GM19035 (cell line): Measurements from ENCODE around the gene MRPS18A.

ENCODE experiments used
- ATAC-seq: cut with Tn5 transposase; IDR thresholded peaks from one replicate; pipeline ENCODE4 v1.9.1; 2021; ENCODE audit not compliant: unreplicated experiment

MRPS18A gene

DNA sequence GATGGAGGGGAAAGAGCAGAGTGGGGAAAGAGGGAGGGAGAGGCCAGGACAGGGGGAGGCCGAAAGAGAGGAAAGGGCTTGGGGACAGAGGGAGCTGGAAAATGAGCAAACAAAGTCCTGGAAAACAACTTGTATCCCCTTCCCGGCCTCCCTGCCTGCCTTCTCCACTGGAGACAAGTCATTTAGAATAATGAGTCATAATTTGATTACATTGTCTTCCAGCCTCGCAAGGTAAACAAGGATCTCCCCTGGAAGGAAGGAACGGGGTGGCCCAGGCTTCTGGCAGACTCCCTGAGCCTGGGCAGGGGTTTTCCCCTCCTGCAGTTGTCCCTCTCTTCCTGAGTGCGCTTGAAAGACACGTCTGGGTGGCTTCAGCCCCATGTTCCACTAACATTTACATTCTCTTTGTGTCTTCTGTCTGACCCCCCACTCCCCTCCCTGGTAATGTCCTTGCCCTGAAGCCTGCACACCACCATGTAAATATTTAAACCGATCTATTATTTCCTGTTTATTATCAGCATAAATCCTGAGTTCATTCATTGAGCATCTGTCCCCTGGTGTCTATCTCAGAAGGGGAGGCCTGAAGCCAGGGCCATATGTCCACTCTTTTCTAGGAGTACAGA lies 12.1 kb upstream of the MRPS18A start:
- no peak for ATAC-seq

DNA sequence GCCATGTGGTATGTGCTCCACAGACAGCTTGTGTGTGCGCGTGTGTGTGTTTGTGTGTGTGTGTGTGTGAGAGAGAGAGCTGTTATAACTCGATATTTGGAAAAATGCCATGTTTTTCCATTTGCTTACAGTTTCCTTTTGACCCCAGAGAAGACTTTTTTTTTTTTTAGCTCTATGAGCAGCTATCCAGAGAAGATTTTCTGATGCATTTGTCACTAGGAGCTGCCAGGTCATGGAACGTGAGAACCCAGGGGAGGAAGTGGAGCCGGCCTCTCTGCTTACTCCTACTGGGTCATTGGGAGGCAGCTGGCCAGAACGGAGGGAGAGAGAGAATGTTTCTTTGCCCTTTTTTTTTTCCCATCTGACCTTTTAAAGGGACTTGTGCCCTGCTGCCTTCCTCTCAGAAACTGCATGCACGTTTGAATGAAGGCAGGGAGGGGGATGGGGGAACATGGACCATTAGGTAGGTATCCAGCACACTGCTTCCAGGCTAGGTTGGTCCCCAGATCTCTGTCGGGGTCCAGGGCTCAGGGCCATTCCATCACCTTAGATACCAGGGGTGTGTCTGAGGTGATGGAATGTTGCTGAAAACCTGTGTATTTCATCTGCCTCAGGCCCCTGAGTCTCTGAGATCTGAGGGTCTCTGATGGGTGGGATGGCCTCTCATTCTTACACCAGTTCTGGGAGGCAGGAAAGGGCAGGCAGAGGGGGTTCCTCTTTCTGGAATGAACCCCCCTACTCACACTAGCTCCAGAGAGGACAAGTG lies 11.2 kb upstream of the MRPS18A start:
- ATAC-seq = no peak

- no peak for ATAC-seq
Measured at GRCh38 chr6:43697421-43697820, 9.8 kb upstream of the MRPS18A start.

- no peak for ATAC-seq
Measured at GRCh38 chr6:43695967-43696291, 8.3 kb upstream of the MRPS18A start.

GRCh38 chr6:43695215-43695966 lies 7.8 kb upstream of the MRPS18A start:
- no peak for ATAC-seq

GRCh38 chr6:43689421-43689820 lies 1.8 kb upstream of the MRPS18A start:
- ATAC-seq = no peak

- ATAC-seq = no peak
Measured at GRCh38 chr6:43687079-43687436, 533 bp downstream of the MRPS18A start.

GRCh38 chr6:43683708-43684455 lies 3.7 kb downstream of the MRPS18A start:
- no peak for ATAC-seq

GRCh38 chr6:43682724-43683429 lies 4.7 kb downstream of the MRPS18A start:
- ATAC-seq = no peak

DNA sequence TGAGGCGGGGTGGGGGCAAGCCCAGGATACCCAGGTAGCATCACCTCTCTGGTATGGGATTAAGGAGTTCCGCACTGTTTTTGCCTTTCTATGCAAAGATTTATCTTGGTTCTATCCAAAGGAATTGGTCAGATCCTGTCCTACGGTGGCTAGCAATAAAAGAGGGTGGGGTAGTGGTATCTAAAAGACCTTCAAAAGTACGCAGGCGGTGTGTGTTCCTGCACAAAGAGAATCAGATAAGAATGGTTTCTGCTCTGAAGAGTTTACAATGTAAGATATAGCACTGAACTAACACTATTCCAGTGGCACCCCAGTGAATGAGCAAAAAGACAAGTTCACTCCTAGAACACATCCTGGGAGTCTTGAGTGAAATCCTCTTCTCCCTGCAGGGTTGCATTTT lies 6.3 kb downstream of the MRPS18A start:
- no peak for ATAC-seq

GRCh38 chr6:43680308-43681200 lies 7.0 kb downstream of the MRPS18A start:
- ATAC-seq = no peak

DNA sequence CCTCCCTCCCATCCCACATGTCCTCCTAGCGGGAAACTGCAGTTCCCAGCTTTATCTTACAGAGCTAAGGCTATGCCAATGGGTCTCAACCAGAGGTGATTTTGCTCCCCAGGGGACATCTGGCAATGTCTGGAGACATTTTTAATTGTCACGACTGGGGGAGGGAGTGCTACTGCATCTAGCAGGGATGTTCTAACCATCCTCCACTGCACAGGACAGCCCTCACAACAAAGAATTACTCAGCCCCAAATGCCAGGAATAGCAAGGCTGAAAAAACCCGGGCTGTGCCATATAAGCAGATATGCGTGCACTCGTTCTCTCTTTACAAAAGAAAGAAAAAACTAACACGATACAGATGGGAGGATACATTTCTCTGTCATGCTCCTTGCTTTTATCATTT lies 8.5 kb downstream of the MRPS18A start:
- ATAC-seq = no peak

GRCh38 chr6:43678341-43678740 lies 9.2 kb downstream of the MRPS18A start:
- no peak for ATAC-seq

DNA sequence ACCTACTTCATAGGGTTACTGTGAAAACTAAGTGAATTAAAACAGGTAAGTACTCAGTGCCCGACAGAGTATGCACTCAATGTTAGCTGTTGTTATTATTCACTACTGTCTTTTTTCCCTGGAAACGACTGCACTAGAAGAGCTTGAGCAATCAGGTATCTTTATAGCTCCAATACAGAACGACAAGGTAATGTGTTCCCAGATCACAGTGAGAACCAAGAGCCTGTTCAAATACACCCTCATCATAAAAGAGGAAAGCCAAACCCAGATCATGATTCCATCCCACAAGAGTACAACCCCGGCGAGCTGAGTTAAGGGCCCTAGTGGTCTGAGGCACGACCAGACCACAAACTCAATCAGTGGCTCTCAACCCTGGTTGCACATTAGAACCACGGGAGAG lies 9.8 kb downstream of the MRPS18A start:
- no peak for ATAC-seq

DNA sequence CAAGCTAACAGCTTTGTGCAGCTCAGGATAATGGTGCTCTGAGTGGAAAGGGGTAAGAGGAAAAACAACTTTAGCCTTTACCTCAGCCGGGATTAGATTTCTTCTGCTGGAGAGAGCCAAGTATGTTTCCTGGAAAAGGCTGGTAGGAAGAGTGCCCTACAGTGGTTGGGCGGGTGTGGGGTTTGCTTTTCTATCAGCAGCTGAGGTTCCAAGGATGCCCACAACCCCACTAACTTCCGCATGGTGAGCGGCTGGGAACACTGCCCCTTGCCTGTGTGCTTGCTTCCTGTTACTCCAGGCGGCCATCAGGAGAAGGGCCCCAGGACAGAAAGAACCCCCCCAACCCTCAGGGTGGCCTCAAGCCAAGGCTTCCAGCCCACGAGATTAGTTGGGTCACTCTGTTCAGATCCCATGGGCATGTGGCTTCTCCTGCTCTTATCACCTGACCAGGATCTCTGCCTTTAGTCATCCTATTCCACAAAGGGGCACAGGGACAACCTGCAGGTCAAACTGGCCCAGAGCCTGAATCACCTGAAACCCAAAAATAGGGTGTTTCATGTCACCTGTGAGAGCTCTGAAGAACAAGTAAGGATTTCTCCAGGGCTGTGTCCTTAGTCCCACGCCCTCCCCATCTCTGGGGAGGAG lies 10.5 kb downstream of the MRPS18A start:
- no peak for ATAC-seq

GRCh38 chr6:43674921-43675320 lies 12.7 kb downstream of the MRPS18A start:
- ATAC-seq = no peak

DNA sequence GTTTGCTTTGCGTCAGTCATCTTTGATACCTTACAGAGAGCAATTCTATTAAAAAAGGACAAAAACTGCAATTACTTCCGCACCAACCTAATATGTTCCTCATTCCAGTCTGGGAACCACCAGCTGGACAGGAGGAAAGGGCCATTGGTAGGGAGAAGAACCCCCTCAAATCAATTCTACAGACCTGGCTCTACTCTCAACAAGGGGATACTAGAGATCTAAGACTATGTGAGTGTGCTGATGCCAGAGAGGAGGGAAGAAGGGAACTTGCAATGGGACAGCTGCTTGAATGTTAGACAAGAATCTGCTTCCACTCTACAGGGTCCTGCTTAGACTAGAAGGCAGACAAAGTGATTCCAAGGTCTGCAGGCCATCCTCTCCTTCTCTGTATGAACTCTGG lies 13.3 kb downstream of the MRPS18A start:
- ATAC-seq = no peak

- ATAC-seq = no peak
Measured at GRCh38 chr6:43673444-43674084, 14.0 kb downstream of the MRPS18A start.
